SK-N-SH (cell line): ENCODE measurements around the gene EFHC1. TPM values are rescaled to one million over a fixed set of nuclear protein-coding genes. Genes with fewer than 3 reads are reported as not detected.

Experiments used
- CTCF ChIA-PET: fragments of 300-600, 350-600 bp; formaldehyde crosslinking; extraction: SDS; loops from one replicate; lab custom pipeline; 2021; lab: Yijun Ruan, JAX
- POLR2A ChIA-PET: fragments of 350-600 bp; sonication (Branson Sonifier 250); formaldehyde crosslinking; extraction: SDS; loops from one replicate; lab custom pipeline; 2020; ENCODE audit warnings: antibody characterized with exemption, inconsistent platforms; lab: Yijun Ruan, JAX
- DNase-seq: peaks from one replicate; pipeline ENCODE4 v3.0.0; 2012
- H2AFZ ChIP-seq: fragments of 200-600 bp; sonication (generic); 2 replicates; pipeline ENCODE4 v1.8.1; 2016; ENCODE audit warnings: antibody characterized with exemption, mild to moderate bottlenecking, low read depth
- H3F3A ChIP-seq: fragments of 200-600 bp; sonication (generic); replicated peaks from 2 replicates; pipeline ENCODE3; 2016; ENCODE audit warnings: antibody characterized with exemption, mild to moderate bottlenecking; ENCODE audit not compliant: insufficient read depth
- H3K27ac ChIP-seq, 2 experiments: fragments of 200-500 bp in 1 of 2; fragments of 200-600 bp in 1 of 2; sonication (Bioruptor generic) in 1 of 2; sonication (generic), shearing (Covaris generic) in 1 of 2; 2 replicates each; pipeline versions ENCODE4 v1.5.1 to v1.6.1; 2014 to 2016; ENCODE audit warnings: low read depth in 2 of 2, inconsistent platforms in 1 of 2, low read length in 1 of 2, mild to moderate bottlenecking in 1 of 2, mixed read lengths in 1 of 2
- H3K27me3 ChIP-seq: fragments of 200-600 bp; sonication (generic), shearing (Covaris generic); 2 replicates; pipeline ENCODE4 v1.6.1; 2016; ENCODE audit warnings: mixed run types; ENCODE audit not compliant: insufficient read depth
- H3K36me3 ChIP-seq, 2 experiments: fragments of 200-500 bp in 1 of 2; fragments of 200-600 bp in 1 of 2; sonication (Bioruptor generic) in 1 of 2; sonication (generic) in 1 of 2; replicated peaks in 1 of 2; 2 replicates each; pipeline versions ENCODE3 to v1.5.1; 2014 to 2016; ENCODE audit warnings: low read length in 1 of 2, mild to moderate bottlenecking in 1 of 2; ENCODE audit not compliant: insufficient read depth in 2 of 2, control insufficient read depth in 1 of 2
- H3K4me1 ChIP-seq, 2 experiments: fragments of 200-500 bp in 1 of 2; fragments of 200-600 bp in 1 of 2; sonication (Bioruptor generic) in 1 of 2; sonication (generic), shearing (Covaris generic) in 1 of 2; 2 replicates each; pipeline versions ENCODE4 v1.5.1 to v1.6.1; 2014 to 2016; ENCODE audit warnings: low read depth in 1 of 2, low read length in 1 of 2, mixed run types in 1 of 2; ENCODE audit not compliant: insufficient read depth in 2 of 2, control insufficient read depth in 1 of 2
- H3K4me2 ChIP-seq: fragments of 200-600 bp; sonication (generic), shearing (Covaris generic); 2 replicates; pipeline ENCODE4 v1.6.1; 2017; ENCODE audit warnings: mixed run types
- H3K4me3 ChIP-seq, 2 experiments: fragments of 200-500 bp in 1 of 2; fragments of 200-600 bp in 1 of 2; sonication (Bioruptor generic) in 1 of 2; sonication (generic), shearing (Covaris generic) in 1 of 2; 2 replicates each; pipeline versions ENCODE4 v1.5.1 to v1.8.1; 2014 to 2016; ENCODE audit warnings: low read depth in 2 of 2, inconsistent platforms in 1 of 2, low read length in 1 of 2, mild to moderate bottlenecking in 1 of 2, mixed read lengths in 1 of 2, moderate library complexity in 1 of 2
- H3K79me2 ChIP-seq: fragments of 200-600 bp; sonication (generic); 2 replicates; pipeline ENCODE4 v1.8.1; 2017; ENCODE audit warnings: mild to moderate bottlenecking; ENCODE audit not compliant: insufficient read depth
- H3K9ac ChIP-seq: fragments of 200-600 bp; sonication (generic); 2 replicates; pipeline ENCODE4 v1.6.1; 2017; ENCODE audit warnings: mixed run types
- H3K9me2 ChIP-seq: fragments of 200-600 bp; sonication (generic); 2 replicates; pipeline ENCODE4 v1.6.1; 2017; ENCODE audit warnings: mixed run types
- H3K9me3 ChIP-seq: fragments of 200-600 bp; sonication (generic); 2 replicates; pipeline ENCODE4 v1.6.1; 2017; ENCODE audit warnings: mixed run types, mild to moderate bottlenecking, moderate library complexity
- H4K20me1 ChIP-seq: fragments of 200-600 bp; sonication (generic); 2 replicates; pipeline ENCODE4 v1.6.1; 2017; ENCODE audit warnings: mild to moderate bottlenecking, mixed run types; ENCODE audit not compliant: insufficient read depth
- CTCF ChIP-seq: fragments of 200-600 bp; sonication (generic); IDR thresholded peaks from 2 replicates; pipeline ENCODE4 v1.6.1; 2017; ENCODE audit warnings: antibody characterized with exemption, mild to moderate bottlenecking, moderate library complexity
- EP300 ChIP-seq, 2 experiments: IDR thresholded peaks; 2 replicates each; pipeline versions ENCODE4 v1.4.0 to v1.6.1; 2012; ENCODE audit warnings: borderline replicate concordance in 1 of 2, low read depth in 1 of 2, low read length in 1 of 2
- FOSL2 ChIP-seq: IDR thresholded peaks from 2 replicates; pipeline ENCODE4 v1.4.0; 2012; ENCODE audit warnings: low read depth, mild to moderate bottlenecking, moderate library complexity, borderline replicate concordance
- FOXJ3 ChIP-seq: sonication (generic); formaldehyde crosslinking; IDR thresholded peaks from 2 replicates; pipeline ENCODE4 v1.5.1; 2020; ENCODE audit warnings: mild to moderate bottlenecking, missing genetic modification reagents
- FOXM1 ChIP-seq: IDR thresholded peaks from 2 replicates; pipeline ENCODE4 v1.4.0; 2012; ENCODE audit warnings: low read depth, mild to moderate bottlenecking
- GABPA ChIP-seq: IDR thresholded peaks from 2 replicates; pipeline ENCODE4 v1.4.0; 2012; ENCODE audit warnings: low read depth, mild to moderate bottlenecking
- NRF1 ChIP-seq: IDR thresholded peaks from 2 replicates; pipeline ENCODE4 v1.6.1; 2012; ENCODE audit warnings: low read depth, mild to moderate bottlenecking, low read length
- RAD21 ChIP-seq: IDR thresholded peaks from 2 replicates; pipeline ENCODE4 v1.6.1; 2012; ENCODE audit warnings: mild to moderate bottlenecking, low read length
- RCOR1 ChIP-seq: fragments of 150-350 bp; IDR thresholded peaks from 2 replicates; pipeline ENCODE4 v1.6.1; 2017; ENCODE audit warnings: antibody characterized with exemption, low read length
- RFX5 ChIP-seq: IDR thresholded peaks from 2 replicates; pipeline ENCODE4 v1.6.1; 2012; ENCODE audit warnings: mild to moderate bottlenecking, improper control_type of control experiment, low read length
- RXRA ChIP-seq: IDR thresholded peaks from 2 replicates; pipeline ENCODE4 v1.4.0; 2012; ENCODE audit warnings: low read depth, mild to moderate bottlenecking, borderline replicate concordance
- SMC3 ChIP-seq: IDR thresholded peaks from 2 replicates; pipeline ENCODE4 v1.6.1; 2012; ENCODE audit warnings: low read depth, low read length, improper control_type of control experiment
- TAF1 ChIP-seq: IDR thresholded peaks from 2 replicates; pipeline ENCODE4 v1.6.1; 2012; ENCODE audit warnings: low read depth, mild to moderate bottlenecking, low read length, moderate library complexity, borderline replicate concordance
- TCF12 ChIP-seq: IDR thresholded peaks from 2 replicates; pipeline ENCODE4 v1.4.0; 2012
- TEAD4 ChIP-seq: IDR thresholded peaks from 2 replicates; pipeline ENCODE4 v1.4.0; 2012; ENCODE audit warnings: mild to moderate bottlenecking, borderline replicate concordance; ENCODE audit not compliant: insufficient read depth
- USF1 ChIP-seq: IDR thresholded peaks from 2 replicates; pipeline ENCODE4 v1.4.0; 2012; ENCODE audit warnings: low read depth, borderline replicate concordance
- USF2 ChIP-seq: fragments of 150-350 bp; IDR thresholded peaks from 2 replicates; pipeline ENCODE4 v1.6.1; 2017; ENCODE audit warnings: antibody characterized with exemption, low read length, low read depth, borderline replicate concordance
- YY1 ChIP-seq: IDR thresholded peaks from 2 replicates; pipeline ENCODE4 v1.4.0; 2012; ENCODE audit warnings: low read depth, mild to moderate bottlenecking
- WGBS: methylation state at CpG from one replicate; pipeline ENCODE4 v1.1.6; 2017; ENCODE audit warnings: low lambda C conversion rate; 5-methylcytosine and 5-hydroxymethylcytosine counted together
- polyA plus RNA-seq, 3 experiments: library from polyadenylated mRNA; depleted of rRNA; stranded (reverse); fragments of >200 nt; gene quantifications; 2 replicates each; pipeline ENCODE4 v1.2.3, GENCODE V29; 2012
- TF ChIP-seq, protein P1 (sequence below): IDR thresholded peaks from 2 replicates; pipeline ENCODE4 v1.4.0; 2012; ENCODE audit warnings: low read depth, borderline replicate concordance
- TF ChIP-seq, protein P2 (sequence below): IDR thresholded peaks from 2 replicates; pipeline ENCODE4; 2012

Gene EFHC1
- polyA plus RNA-seq, 1 of the 3 experiments (the other 2 are of a cell fraction), result 39.4 TPM

DNA sequence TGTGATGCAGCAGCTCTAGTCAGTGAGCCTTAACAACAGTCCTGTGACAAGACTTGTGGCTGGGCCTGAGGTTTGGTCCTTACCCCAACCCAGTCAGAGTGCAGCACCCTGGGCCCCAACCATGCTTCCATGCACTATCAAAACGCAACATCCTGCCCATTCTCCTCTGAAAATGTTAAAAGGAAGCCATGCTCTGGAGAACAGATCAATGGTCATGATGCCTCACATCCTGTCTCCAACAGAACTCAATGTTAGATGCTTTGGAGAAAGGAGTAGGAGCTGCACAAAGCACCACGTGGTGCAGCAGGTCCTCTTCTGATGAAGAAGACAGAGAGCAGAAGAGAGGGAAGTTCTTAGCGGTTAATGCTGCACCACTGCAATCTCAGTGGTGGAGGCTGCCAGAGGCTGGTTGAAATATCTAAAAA lies 114.8 kb downstream of the EFHC1 start (continued):
- no peak for TF ChIP-seq RAD21
- no peak for TF ChIP-seq EP300 (IDR thresholded peaks at IDR 0.05; ENCODE audit: borderline replicate concordance in 1 of 2, low read depth in 1 of 2, low read length in 1 of 2)
- no peak for TF ChIP-seq FOSL2
- no peak for TF ChIP-seq TEAD4
- no peak for TF ChIP-seq RCOR1
- no peak for TF ChIP-seq FOXM1

GRCh38 chr6:52535711-52536423 lies 115.7 kb downstream of the EFHC1 start:
- Histone ChIP-seq H3K79me2 (peaks cover 82% of the 10 kb centered on the region), H3K36me3 (peaks cover 17 to 26% of the 10 kb centered on the region in 2 experiments), H4K20me1 (no peaks in the 10 kb centered on the region), H3K9me3 (no peaks in the 10 kb centered on the region), H3K9me2 (no peaks in the 10 kb centered on the region), H3K4me1 (peaks cover 34 to 66% of the 10 kb centered on the region in 2 experiments), H3F3A (peaks cover 36% of the 10 kb centered on the region), H2AFZ (no peak overlapping the region), H3K9ac (no peak overlapping the region), H3K4me3 (no peak overlapping the region), H3K27ac (peak overlapping the region in 1 of 2 experiments; percentile 39; a peak in 2 of 4 replicates), H3K27me3 (no peaks in the 10 kb centered on the region), H3K4me2 (no peak overlapping the region)
- 90% methylated on average over 5 of the region's 5 CpGs for WGBS
- CTCF ChIA-PET, result interaction anchor here (0.8 to 1.2 kb wide), 4 partner anchors 13 to 139 kb away, joined by 3 read pairs; no protein-coding TSS in a partner anchor
- DNase-seq, result no peak
- POLR2A ChIA-PET, result interaction anchor here (0.9 kb wide), 1 partner anchor 14 kb away, joined by 3 read pairs; no protein-coding TSS in a partner anchor
- TF ChIP-seq RXRA (no peak), FOSL2 (no peak), TCF12 (no peak), RCOR1 (no peak), USF2 (no peak), YY1 (no peak), TAF1 (no peak), GABPA (no peak), EP300 (IDR thresholded peaks at IDR 0.05; ENCODE audit: borderline replicate concordance in 1 of 2, low read depth in 1 of 2, low read length in 1 of 2) (no peak), FOXJ3 (CRISPR knock-in tag) (no peak), RFX5 (no peak), NRF1 (no peak), TEAD4 (no peak), USF1 (no peak), FOXM1 (no peak), CTCF (no peak), SMC3 (no peak)
- TF ChIP-seq, protein P1, sequence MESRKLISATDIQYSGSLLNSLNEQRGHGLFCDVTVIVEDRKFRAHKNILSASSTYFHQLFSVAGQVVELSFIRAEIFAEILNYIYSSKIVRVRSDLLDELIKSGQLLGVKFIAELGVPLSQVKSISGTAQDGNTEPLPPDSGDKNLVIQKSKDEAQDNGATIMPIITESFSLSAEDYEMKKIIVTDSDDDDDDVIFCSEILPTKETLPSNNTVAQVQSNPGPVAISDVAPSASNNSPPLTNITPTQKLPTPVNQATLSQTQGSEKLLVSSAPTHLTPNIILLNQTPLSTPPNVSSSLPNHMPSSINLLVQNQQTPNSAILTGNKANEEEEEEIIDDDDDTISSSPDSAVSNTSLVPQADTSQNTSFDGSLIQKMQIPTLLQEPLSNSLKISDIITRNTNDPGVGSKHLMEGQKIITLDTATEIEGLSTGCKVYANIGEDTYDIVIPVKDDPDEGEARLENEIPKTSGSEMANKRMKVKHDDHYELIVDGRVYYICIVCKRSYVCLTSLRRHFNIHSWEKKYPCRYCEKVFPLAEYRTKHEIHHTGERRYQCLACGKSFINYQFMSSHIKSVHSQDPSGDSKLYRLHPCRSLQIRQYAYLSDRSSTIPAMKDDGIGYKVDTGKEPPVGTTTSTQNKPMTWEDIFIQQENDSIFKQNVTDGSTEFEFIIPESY, result no peak
- TF ChIP-seq, protein P2, sequence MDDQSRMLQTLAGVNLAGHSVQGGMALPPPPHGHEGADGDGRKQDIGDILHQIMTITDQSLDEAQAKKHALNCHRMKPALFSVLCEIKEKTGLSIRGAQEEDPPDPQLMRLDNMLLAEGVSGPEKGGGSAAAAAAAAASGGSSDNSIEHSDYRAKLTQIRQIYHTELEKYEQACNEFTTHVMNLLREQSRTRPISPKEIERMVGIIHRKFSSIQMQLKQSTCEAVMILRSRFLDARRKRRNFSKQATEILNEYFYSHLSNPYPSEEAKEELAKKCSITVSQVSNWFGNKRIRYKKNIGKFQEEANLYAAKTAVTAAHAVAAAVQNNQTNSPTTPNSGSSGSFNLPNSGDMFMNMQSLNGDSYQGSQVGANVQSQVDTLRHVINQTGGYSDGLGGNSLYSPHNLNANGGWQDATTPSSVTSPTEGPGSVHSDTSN, result no peak
